Fibroblast of villous mesenchyme (primary cell): ENCODE data around the gene UBE2V1. TPM values are rescaled to one million over a fixed set of nuclear protein-coding genes. Genes with fewer than 3 reads are reported as not detected.
A peak's percentile ranks its signal among the peaks of the same experiment; 100 is the strongest.

Source experiments
- DNase-seq: peaks from one replicate; pipeline ENCODE4 v3.0.0-alpha.2; 2010; ENCODE audit warnings: low read depth
- H3K4me3 ChIP-seq: 2 replicates; pipeline ENCODE4 v1.5.1; 2011; ENCODE audit warnings: low read depth, mild to moderate bottlenecking, low read length
- CTCF ChIP-seq: IDR thresholded peaks from 2 replicates; pipeline ENCODE4 v1.5.1; 2012; ENCODE audit warnings: low read depth, mild to moderate bottlenecking, low read length; ENCODE audit not compliant: insufficient read depth
- total RNA-seq: library from RNA; depleted of rRNA; stranded (reverse); fragments of >200 nt; gene quantifications from 2 replicates; pipeline ENCODE4 v1.2.3, GENCODE V29; 2012

The UBE2V1 gene
- total RNA-seq, 1 donor: 88.1 TPM

GRCh38 chr20:50149481-50150254, 36.7 kb upstream of the UBE2V1 start:
- TF ChIP-seq CTCF: no peak
- DNase-seq: no peak
- H3K4me3 ChIP-seq: no peak overlapping the region

- no peak for DNase-seq
- TF ChIP-seq CTCF: no peak
- H3K4me3 ChIP-seq: no peak overlapping the region
Observed at GRCh38 chr20:50146732-50147662, 34.0 kb upstream of the UBE2V1 start.

- TF ChIP-seq CTCF: no peak
- no peak for DNase-seq
- H3K4me3 ChIP-seq: no peak overlapping the region
Observed at GRCh38 chr20:50146214-50146613, 33.3 kb upstream of the UBE2V1 start.

GRCh38 chr20:50145566-50145965, 32.6 kb upstream of the UBE2V1 start:
- TF ChIP-seq CTCF: no peak
- H3K4me3 ChIP-seq: no peak overlapping the region
- no peak for DNase-seq

- no peak for TF ChIP-seq CTCF
- peak; percentile 99 for DNase-seq
- no peak overlapping the region for H3K4me3 ChIP-seq
Observed at GRCh38 chr20:50144362-50144761, 31.4 kb upstream of the UBE2V1 start.

- H3K4me3 ChIP-seq: no peak overlapping the region
- no peak for DNase-seq
- no peak for TF ChIP-seq CTCF
Observed at GRCh38 chr20:50142812-50143211, 29.9 kb upstream of the UBE2V1 start.
